ENCODE data around the gene RCHY1. TPM values are rescaled to one million over a fixed set of nuclear protein-coding genes. Genes with fewer than 3 reads are reported as not detected.

RCHY1 gene
- total and polyA plus RNA-seq, 3 experiments from 2014 or later: 27.9 to 42.2 (median 31.7) TPM

DNA sequence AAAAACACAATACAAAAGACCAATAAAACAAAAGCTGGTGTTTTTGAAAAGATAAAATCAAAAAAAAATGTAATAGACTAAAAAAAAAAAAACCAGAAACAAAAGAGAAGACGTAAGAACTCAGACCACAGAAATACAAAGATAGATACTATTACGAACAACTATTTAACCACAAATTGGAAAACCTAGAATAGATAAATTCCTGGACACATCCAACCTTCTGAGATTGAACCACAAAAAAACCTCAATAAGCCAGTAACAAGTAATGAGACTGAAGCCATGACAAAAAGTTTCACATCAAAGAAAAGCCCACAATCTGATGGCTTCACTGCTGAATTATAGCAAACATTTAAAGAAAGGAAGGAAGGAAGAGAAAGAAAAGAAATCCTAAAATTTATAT lies 16.2 kb downstream of the RCHY1 start:
- CTCF ChIA-PET: no interaction called here
- Histone ChIP-seq H3K9me3 (ENCODE audit: low read length) (no peaks in the 10 kb centered on the region), H3K27me3 (ENCODE audit: insufficient read depth, low read length, poor library complexity, severe bottlenecking) (no peaks in the 10 kb centered on the region), H3K4me3 (ENCODE audit: low read length) (no peak overlapping the region), H3K36me3 (ENCODE audit: insufficient read depth, low read length) (peaks cover 18% of the 10 kb centered on the region), H3K4me1 (ENCODE audit: insufficient read depth, low read length) (no peaks in the 10 kb centered on the region), H3K27ac (ENCODE audit: low read depth, low read length) (no peak overlapping the region)
- Mint-ChIP-seq H3K27me3 (no peaks in the 10 kb centered on the region), H3K36me3 (peaks cover 23 to 84% (median 26%) of the 10 kb centered on the region in 3 donors), H3K27ac (peak overlapping the region in 5 of 8 donors; percentile 1 to 47 (median 24)), H3K4me3 (peak overlapping the region in 1 of 7 donors; percentile 67), H3K9me3 (no peaks in the 10 kb centered on the region), H3K4me1 (peaks cover 52 to 64% (median 61%) of the 10 kb centered on the region in 3 donors)
- no peak for DNase-seq
- POLR2A ChIA-PET: no interaction called here

DNA sequence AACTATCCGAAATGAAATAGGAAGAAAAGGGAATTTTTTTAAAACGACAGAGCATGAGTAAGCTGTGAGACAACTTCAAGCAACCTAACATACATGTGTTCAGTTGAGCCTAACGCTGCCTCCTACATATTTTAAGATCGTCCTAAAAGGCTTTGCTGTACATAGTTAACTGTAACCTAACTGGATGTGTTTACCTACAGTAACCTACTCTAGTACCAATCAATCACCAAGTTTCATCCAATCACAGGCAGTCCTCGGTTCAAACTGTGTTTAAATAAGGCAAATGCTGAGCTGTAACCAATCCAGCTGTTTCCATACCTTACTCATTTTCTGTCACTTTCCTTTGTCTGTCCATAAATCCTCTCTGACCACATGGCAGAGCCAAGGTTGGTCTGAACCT lies 17.1 kb downstream of the RCHY1 start:
- no peak overlapping the region for H3K4me3 Mint-ChIP-seq
- H3K27me3 Mint-ChIP-seq: no peaks in the 10 kb centered on the region
- H3K27ac Mint-ChIP-seq: peak overlapping the region in 2 of 8 donors; percentile 1 to 26
- no peaks in the 10 kb centered on the region for H3K9me3 Mint-ChIP-seq
- CTCF ChIA-PET: no interaction called here
- H3K4me1 Mint-ChIP-seq: peaks cover 52 to 62% (median 61%) of the 10 kb centered on the region in 3 donors
- Histone ChIP-seq H3K27me3 (ENCODE audit: insufficient read depth, low read length, poor library complexity, severe bottlenecking) (no peaks in the 10 kb centered on the region), H3K27ac (ENCODE audit: low read depth, low read length) (no peak overlapping the region), H3K9me3 (ENCODE audit: low read length) (no peaks in the 10 kb centered on the region), H3K4me1 (ENCODE audit: insufficient read depth, low read length) (no peaks in the 10 kb centered on the region), H3K4me3 (ENCODE audit: low read length) (no peak overlapping the region), H3K36me3 (ENCODE audit: insufficient read depth, low read length) (peaks cover 18% of the 10 kb centered on the region)
- POLR2A ChIA-PET: no interaction called here
- DNase-seq: no peak
- peaks cover 23 to 85% (median 23%) of the 10 kb centered on the region in 3 donors for H3K36me3 Mint-ChIP-seq

DNA sequence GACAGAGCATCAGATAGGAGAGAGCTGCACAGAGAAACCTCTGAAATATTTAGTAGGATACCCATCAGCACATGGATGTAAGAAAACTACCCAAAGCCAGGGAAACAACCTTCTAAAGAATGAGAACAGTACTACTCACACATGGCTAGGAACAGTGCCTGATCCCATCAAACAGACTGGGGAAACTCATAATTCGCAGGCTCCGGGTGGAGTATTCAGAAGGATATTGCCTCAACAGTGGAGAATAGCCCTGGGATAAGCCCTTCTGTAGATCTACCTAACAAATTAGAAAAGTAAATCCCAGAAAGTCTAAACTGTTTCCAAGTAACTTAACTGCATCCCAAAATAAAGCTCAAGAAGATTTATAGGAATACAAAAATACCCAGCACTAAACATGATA lies 17.8 kb downstream of the RCHY1 start:
- H3K36me3 ChIP-seq (ENCODE audit: insufficient read depth, low read length): peaks cover 23% of the 10 kb centered on the region
- Mint-ChIP-seq H3K36me3 (peaks cover 23 to 86% (median 23%) of the 10 kb centered on the region in 3 donors), H3K27me3 (no peaks in the 10 kb centered on the region)

DNA sequence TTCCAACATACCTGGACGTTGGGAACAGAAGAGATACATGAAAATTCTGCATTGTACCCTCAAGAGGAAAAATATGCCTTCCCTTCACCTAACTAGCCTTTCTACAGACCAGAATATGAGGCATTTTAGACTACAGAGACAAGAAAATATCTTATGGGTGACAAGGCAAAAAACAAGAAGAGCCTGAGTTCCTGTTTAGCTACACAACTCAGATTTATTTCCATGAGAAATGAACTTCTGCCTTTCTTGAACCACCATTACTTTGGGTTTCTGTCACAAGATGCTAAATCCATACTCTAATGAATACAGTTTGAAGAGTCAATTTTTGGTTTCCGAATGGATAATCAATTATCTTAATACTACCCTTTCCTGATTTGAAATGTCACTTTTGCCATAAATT lies 18.7 kb downstream of the RCHY1 start:
- no peaks in the 10 kb centered on the region for H3K9me3 Mint-ChIP-seq
- Histone ChIP-seq H3K4me1 (ENCODE audit: insufficient read depth, low read length) (no peaks in the 10 kb centered on the region), H3K9me3 (ENCODE audit: low read length) (no peaks in the 10 kb centered on the region), H3K27me3 (ENCODE audit: insufficient read depth, low read length, poor library complexity, severe bottlenecking) (no peaks in the 10 kb centered on the region), H3K36me3 (ENCODE audit: insufficient read depth, low read length) (peaks cover 27% of the 10 kb centered on the region), H3K27ac (ENCODE audit: low read depth, low read length) (no peak overlapping the region), H3K4me3 (ENCODE audit: low read length) (no peak overlapping the region)
- H3K27ac Mint-ChIP-seq: peak overlapping the region in 6 of 8 donors; percentile 11 to 66 (median 35)
- H3K4me1 Mint-ChIP-seq: peaks cover 52 to 61% (median 57%) of the 10 kb centered on the region in 3 donors
- H3K4me3 Mint-ChIP-seq: no peak overlapping the region
- no peaks in the 10 kb centered on the region for H3K27me3 Mint-ChIP-seq
- H3K36me3 Mint-ChIP-seq: peaks cover 22 to 88% (median 28%) of the 10 kb centered on the region in 3 donors
- no peak for DNase-seq
- POLR2A ChIA-PET: no interaction called here
- CTCF ChIA-PET: no interaction called here

More for the DNA sequence above, 17.8 kb downstream of the RCHY1 start:
- ChIA-PET POLR2A (interaction anchor here (0.5 kb wide), 1 partner anchor 874 kb away, joined by 3 read pairs; no protein-coding TSS in a partner anchor), CTCF (no interaction called here)
- H3K9me3 Mint-ChIP-seq: no peaks in the 10 kb centered on the region
- no peaks in the 10 kb centered on the region for H3K4me1 ChIP-seq (ENCODE audit: insufficient read depth, low read length)
- peaks cover 52 to 62% (median 60%) of the 10 kb centered on the region in 3 donors for H3K4me1 Mint-ChIP-seq
- H3K27ac ChIP-seq (ENCODE audit: low read depth, low read length): no peak overlapping the region
- no peaks in the 10 kb centered on the region for H3K27me3 ChIP-seq (ENCODE audit: insufficient read depth, low read length, poor library complexity, severe bottlenecking)
- no peak overlapping the region for H3K4me3 ChIP-seq (ENCODE audit: low read length)
- H3K4me3 Mint-ChIP-seq: no peak overlapping the region
- no peak for DNase-seq
- H3K9me3 ChIP-seq (ENCODE audit: low read length): no peaks in the 10 kb centered on the region
- peak overlapping the region in 5 of 8 donors; percentile 24 to 71 (median 44) for H3K27ac Mint-ChIP-seq

DNA sequence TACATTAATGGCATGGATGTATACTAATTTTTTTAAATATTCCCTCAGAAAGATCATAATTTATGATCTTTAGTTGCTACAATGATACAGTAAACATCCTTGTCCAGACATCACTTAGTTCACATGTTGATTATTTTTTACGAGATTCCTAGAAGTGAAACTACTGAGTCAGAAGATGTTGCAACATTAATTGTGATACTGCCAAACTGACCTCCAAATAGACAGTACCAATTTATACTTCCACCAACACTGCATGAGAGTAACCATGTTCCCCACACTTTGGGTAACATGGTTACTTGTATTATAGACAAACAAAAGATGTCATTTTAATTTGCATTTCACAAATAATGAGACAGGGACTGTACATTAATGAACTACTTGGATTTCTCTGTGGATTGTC lies 19.6 kb downstream of the RCHY1 start:
- Mint-ChIP-seq H3K4me3 (no peak overlapping the region), H3K4me1 (peaks cover 47 to 57% (median 54%) of the 10 kb centered on the region in 3 donors), H3K27me3 (no peaks in the 10 kb centered on the region), H3K27ac (peak overlapping the region in 6 of 8 donors; percentile 10 to 68 (median 30)), H3K36me3 (peaks cover 16 to 87% (median 24%) of the 10 kb centered on the region in 3 donors), H3K9me3 (no peaks in the 10 kb centered on the region)
- POLR2A ChIA-PET: no interaction called here
- Histone ChIP-seq H3K27ac (ENCODE audit: low read depth, low read length) (no peak overlapping the region), H3K9me3 (ENCODE audit: low read length) (no peaks in the 10 kb centered on the region), H3K27me3 (ENCODE audit: insufficient read depth, low read length, poor library complexity, severe bottlenecking) (no peaks in the 10 kb centered on the region), H3K4me1 (ENCODE audit: insufficient read depth, low read length) (no peaks in the 10 kb centered on the region), H3K36me3 (ENCODE audit: insufficient read depth, low read length) (peaks cover 32% of the 10 kb centered on the region), H3K4me3 (ENCODE audit: low read length) (no peak overlapping the region)
- CTCF ChIA-PET: no interaction called here
- no peak for DNase-seq

DNA sequence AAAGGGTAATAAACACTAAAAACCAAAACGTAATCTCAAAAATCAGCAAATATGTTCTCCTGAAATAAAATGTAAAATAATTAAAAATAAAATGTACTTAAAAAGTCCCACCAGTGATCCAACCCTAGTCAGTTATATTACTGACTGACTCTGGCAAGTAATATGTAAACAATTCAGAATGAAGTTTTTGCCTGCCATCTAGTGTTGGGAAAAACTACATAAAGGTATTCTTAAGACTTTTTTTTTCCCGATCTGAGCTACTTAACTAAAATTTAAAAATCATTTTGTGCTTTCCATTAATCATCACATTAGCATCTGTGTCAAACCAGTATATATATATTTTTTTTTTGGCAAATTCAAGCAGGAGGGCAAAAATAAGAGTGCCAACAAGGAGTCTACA lies 24.0 kb downstream of the RCHY1 start:
- DNase-seq: no peak
- Histone ChIP-seq H3K4me3 (ENCODE audit: low read length) (no peak overlapping the region), H3K4me1 (ENCODE audit: insufficient read depth, low read length) (no peaks in the 10 kb centered on the region), H3K27ac (ENCODE audit: low read depth, low read length) (no peak overlapping the region), H3K27me3 (ENCODE audit: insufficient read depth, low read length, poor library complexity, severe bottlenecking) (no peaks in the 10 kb centered on the region), H3K36me3 (ENCODE audit: insufficient read depth, low read length) (peaks cover 36% of the 10 kb centered on the region), H3K9me3 (ENCODE audit: low read length) (no peaks in the 10 kb centered on the region)
- peaks cover 0 to 74% (median 10%) of the 10 kb centered on the region in 3 donors for H3K36me3 Mint-ChIP-seq
- H3K4me1 Mint-ChIP-seq: peaks cover 8 to 15% (median 9%) of the 10 kb centered on the region in 3 donors
- ChIA-PET CTCF (no interaction called here), POLR2A (no interaction called here)
- peak overlapping the region in 2 of 8 donors; percentile 15 to 29 for H3K27ac Mint-ChIP-seq
- no peak overlapping the region for H3K4me3 Mint-ChIP-seq
- no peaks in the 10 kb centered on the region for H3K9me3 Mint-ChIP-seq
- no peaks in the 10 kb centered on the region for H3K27me3 Mint-ChIP-seq

DNA sequence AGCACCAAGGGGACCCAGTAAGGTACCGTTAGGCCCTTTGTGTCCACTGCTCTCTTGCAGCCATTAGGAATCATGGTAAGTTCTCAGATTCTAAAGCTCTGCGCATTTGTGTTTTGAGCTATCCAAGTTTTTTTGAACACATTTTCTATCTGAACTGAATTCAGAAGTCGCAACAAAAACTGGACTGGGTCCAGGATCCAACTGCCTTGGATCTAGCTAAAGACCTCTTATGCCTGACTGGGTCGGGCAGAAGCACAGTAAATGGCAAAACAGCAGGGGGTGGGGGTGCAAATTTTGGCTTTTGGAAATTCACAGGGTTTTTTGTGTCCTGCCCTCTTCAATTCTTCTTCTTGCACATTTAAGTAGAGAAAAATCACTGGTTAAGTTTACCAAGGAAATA lies 30.0 kb downstream of the RCHY1 start:
- H3K4me1 ChIP-seq (ENCODE audit: insufficient read depth, low read length): no peaks in the 10 kb centered on the region
- no peak overlapping the region for H3K4me3 ChIP-seq (ENCODE audit: low read length)
- Mint-ChIP-seq H3K36me3 (peaks cover 19 to 74% (median 26%) of the 10 kb centered on the region in 3 donors), H3K27ac (peak overlapping the region in 1 of 8 donors; percentile 43), H3K4me1 (peaks cover 0 to 4% (median 0%) of the 10 kb centered on the region in 3 donors), H3K27me3 (peaks cover 0 to 3% of the 10 kb centered on the region in 2 donors), H3K4me3 (no peak overlapping the region), H3K9me3 (no peaks in the 10 kb centered on the region)
- no peaks in the 10 kb centered on the region for H3K9me3 ChIP-seq (ENCODE audit: low read length)
- DNase-seq: no peak
- ChIA-PET POLR2A (interaction anchor here (0.6 kb wide), 1 partner anchor 168 kb away, joined by 3 read pairs; no protein-coding TSS in a partner anchor), CTCF (no interaction called here)
- H3K27me3 ChIP-seq (ENCODE audit: insufficient read depth, low read length, poor library complexity, severe bottlenecking): no peaks in the 10 kb centered on the region
- no peak overlapping the region for H3K27ac ChIP-seq (ENCODE audit: low read depth, low read length)
- H3K36me3 ChIP-seq (ENCODE audit: insufficient read depth, low read length): peaks cover 28% of the 10 kb centered on the region

DNA sequence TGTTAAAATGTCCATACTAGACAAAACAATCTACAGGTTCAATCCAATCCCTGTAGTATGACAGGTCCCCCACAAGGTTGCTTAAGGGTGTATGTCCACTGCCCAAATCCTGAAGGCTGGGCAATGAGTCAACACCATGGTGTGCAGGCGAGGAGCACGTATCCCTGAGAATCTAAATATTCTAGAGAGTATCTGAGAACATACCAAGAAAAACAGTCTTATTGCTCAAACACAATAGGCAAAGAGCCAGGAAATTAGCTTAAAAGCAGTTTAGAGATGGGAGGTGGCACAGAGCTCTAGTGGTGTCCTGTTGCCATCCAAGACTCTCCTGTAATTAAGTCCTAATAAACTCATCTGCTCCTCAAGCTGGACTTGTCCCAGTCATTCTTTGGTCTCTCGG lies 37.0 kb downstream of the RCHY1 start:
- Histone ChIP-seq H3K4me3 (ENCODE audit: low read length) (no peak overlapping the region), H3K27ac (ENCODE audit: low read depth, low read length) (no peak overlapping the region), H3K9me3 (ENCODE audit: low read length) (no peaks in the 10 kb centered on the region), H3K36me3 (ENCODE audit: insufficient read depth, low read length) (peaks cover 5% of the 10 kb centered on the region), H3K27me3 (ENCODE audit: insufficient read depth, low read length, poor library complexity, severe bottlenecking) (no peaks in the 10 kb centered on the region), H3K4me1 (ENCODE audit: insufficient read depth, low read length) (no peaks in the 10 kb centered on the region)
- Mint-ChIP-seq H3K27ac (no peak overlapping the region), H3K4me1 (peaks cover 3 to 6% (median 4%) of the 10 kb centered on the region in 3 donors), H3K36me3 (peaks cover 43 to 64% (median 51%) of the 10 kb centered on the region in 3 donors), H3K27me3 (peaks cover 0 to 3% of the 10 kb centered on the region in 2 donors), H3K4me3 (no peak overlapping the region), H3K9me3 (peaks cover 0 to 4% (median 0%) of the 10 kb centered on the region in 5 donors)
- ChIA-PET CTCF (no interaction called here), POLR2A (no interaction called here)
- no peak for DNase-seq

Data from CD8-positive, alpha-beta memory T cell (primary cell).